ENCODE data around the gene RASGRF1.
"Not testable (repeated sequence)": the region's sequence is repeated elsewhere in the genome, so short reads cannot be mapped to it uniquely, and the experiment has no call there.

- not testable (repeated sequence) for TF ChIP-seq POLR2A, CTCF, EP300 (IDR thresholded peaks at IDR 0.05)
- peak in 1 of 4 donors; percentile 16 for TF ChIP-seq POLR2AphosphoS5 (IDR thresholded peaks at IDR 0.05)
Observed at GRCh38 chr15:78928176-78928575, 162.4 kb downstream of the RASGRF1 start.
